GM21576 (cell line): Measurements from ENCODE around the gene LGALS4.
"Not testable (repeated sequence)": the region's sequence is repeated elsewhere in the genome, so short reads cannot be mapped to it uniquely, and the experiment has no call there.

Experiments
- ATAC-seq: cut with Tn5 transposase; IDR thresholded peaks from one replicate; pipeline ENCODE4 v1.9.1; 2021; ENCODE audit warnings: mild to moderate bottlenecking, moderate library complexity; ENCODE audit not compliant: unreplicated experiment

Gene LGALS4

DNA sequence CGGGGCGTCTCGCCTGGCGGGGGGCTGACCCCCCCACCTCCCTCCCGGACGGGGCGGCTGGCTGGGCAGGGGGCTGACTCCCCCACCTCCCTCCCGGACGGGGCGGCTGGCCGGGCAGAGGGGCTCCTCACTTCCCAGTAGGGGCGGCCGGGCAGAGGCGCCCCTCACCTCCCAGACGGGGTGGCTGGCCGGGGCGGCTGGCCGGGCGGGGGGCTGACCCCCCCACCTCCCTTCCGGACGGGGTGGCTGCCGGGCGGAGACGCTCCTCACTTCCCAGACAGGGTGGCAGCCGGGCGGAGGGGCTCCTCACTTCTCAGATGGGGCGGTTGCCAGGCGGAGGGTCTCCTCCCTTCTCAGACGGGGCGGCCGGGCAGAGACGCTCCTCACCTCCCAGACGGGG is 15.0 kb downstream of the LGALS4 start:
- not testable (repeated sequence) for ATAC-seq

GRCh38 chr19:38796154-38796553 is 16.6 kb downstream of the LGALS4 start:
- no peak for ATAC-seq

- no peak for ATAC-seq
Observed at GRCh38 chr19:38795549-38795948, 17.2 kb downstream of the LGALS4 start.

- no peak for ATAC-seq
Observed at GRCh38 chr19:38793671-38794070, 19.1 kb downstream of the LGALS4 start.

GRCh38 chr19:38793177-38793576 is 19.6 kb downstream of the LGALS4 start:
- ATAC-seq = no peak

DNA sequence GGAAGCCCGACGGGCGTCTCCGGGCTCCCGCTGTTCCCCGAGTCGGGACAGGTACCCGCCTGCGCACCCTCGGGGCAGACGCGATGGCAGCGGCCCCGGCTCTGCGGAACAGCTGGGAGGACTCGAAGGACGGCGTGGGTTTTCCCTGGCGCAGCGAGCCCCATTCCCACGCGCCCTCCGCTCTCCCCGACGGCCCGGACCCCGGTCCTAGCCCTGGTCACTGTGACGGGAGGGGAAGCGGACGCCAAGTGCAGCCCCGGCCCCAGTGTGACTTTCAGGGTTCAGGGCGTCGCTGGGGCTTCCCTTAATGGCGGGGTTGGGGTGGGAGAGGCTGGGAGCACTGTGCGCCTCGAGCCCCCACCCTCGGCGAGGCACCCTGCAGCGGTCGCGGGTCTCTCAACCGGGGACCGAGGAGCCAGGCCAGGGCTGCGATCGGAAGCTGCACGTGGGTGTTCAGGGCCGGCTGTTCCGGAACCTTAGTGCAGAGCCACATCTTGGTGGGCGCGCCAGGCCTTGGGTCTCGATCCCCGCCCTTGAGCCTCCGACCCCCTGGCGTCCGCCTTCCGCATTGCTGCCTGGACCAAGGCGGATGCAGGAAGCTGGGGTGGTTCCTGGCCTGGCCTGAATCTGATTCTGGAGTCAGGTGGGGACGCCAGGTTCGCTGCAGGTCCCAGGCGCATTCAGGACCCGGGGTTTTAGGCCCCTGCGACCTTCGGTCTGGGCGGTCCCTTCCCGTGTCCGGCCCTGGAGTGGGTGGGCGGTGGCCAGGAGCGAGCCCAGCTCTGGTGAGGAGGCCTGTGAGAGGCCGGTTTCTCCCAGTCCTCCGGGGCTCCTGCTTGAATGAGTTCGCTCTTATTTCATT is 20.3 kb downstream of the LGALS4 start:
- no peak for ATAC-seq

- peak; percentile 70 for ATAC-seq
Observed at GRCh38 chr19:38791451-38792064, 21.2 kb downstream of the LGALS4 start.

GRCh38 chr19:38790507-38791403 is 22.0 kb downstream of the LGALS4 start:
- ATAC-seq = not testable (repeated sequence)

DNA sequence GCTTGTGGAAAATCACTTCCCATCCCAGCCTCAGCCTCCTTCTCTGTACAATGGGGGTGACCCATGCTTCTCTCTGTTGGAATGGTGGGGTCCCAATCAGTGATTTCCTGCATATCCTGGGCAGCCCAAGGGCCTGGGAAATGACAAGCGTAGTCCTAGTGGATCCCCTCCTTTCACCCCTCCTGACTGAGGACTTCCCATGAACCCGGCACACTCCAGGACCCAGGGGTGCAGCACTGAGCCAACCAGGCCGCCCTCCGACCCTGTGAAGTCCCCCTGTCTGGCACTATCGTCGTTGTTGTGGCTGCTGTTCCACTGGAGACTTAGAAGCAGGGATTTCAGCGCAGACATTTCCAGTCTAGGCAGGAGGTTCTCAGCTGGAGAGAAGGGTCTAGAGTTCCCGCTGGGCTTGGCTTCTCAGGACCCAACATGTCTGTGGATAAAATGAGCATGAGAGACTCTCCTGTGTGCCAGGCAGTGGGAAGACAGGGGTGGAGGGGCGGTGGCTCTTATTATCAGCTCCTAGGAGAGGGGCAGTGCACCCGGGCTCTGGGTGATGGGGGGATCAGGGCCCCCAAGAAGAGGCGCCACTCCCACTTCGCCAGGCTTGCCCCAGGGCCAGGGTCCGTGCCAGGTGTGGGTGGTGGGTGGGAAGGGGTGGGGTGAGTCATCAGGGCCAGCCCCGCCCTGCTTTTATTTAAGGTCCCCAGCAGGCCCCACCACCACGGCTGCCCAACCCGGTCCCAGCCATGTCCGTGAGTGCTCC is 24.1 kb downstream of the LGALS4 start, which contains the start of gene LGALS7B:
LGALS7B (plus strand) TSS at position 723 of the 766 bp plus-strand sequence; CDS start at position 750, 27 bp downstream.
- no peak for ATAC-seq

- ATAC-seq = no peak
Observed at GRCh38 chr19:38786572-38787265, 26.0 kb downstream of the LGALS4 start.

DNA sequence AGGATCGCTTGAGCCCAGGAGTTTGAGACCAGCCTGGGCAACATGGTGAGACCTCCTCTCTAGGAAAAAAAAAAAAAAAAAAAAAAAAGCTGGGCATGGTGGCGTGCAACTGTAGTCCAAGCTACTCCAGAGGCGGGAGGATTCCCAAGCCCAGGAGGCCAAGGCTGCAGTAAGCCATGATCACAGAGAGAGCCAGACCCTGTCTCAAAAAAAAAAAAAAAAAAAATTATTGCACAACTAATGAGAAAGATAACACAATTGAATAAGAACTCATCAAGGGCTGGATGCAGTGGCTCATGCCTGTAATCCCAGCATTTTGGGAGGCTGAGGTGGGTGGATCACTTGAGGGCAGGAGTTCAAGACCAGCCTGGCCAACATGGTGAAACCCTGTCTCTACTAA is 26.7 kb downstream of the LGALS4 start:
- not testable (repeated sequence) for ATAC-seq

DNA sequence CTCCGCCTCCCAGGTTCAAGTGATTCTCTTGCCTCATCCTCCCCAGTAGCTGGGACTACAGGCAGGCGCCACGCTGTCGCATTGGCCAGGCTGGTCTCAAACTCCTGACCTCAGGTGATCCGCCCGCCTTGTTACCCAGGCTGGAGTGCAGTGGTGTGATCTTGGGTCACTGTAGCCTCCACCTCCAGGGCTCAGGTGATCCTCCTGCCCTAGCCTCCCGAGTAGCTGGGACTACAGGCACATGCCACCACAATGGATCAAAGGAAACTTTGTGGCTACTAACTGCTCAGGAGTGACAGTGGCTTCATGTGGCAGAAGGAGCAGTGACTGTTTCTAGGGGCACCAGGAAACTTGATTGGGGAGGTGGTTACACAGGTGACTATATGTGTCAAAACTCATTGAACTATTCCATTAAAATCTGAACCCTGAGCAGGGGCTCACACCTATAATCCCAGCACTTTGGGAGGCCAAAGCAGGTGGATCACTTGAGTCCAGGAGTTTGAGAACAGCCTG is 27.5 kb downstream of the LGALS4 start:
- ATAC-seq = no peak

DNA sequence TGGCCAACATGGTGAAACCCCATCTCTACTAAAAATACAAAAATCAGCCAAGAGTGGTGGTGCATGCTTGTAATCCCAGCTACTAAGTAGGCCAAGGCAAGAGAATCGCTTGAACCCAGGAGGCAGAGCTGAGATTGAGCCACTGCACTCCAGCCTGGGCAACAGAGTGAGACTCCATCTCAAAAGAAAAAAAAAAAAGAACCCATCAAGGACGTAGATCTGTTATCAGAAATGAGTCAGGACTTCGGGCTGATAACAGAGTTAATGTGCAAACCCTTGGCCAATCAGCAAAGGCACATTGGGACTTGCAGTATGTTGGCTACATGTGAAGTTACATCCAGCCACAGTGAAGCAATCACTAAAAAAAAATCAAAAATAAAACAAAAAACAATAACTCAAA is 28.5 kb downstream of the LGALS4 start:
- no peak for ATAC-seq

GRCh38 chr19:38782212-38782611 is 30.5 kb downstream of the LGALS4 start:
- ATAC-seq = not testable (repeated sequence)

DNA sequence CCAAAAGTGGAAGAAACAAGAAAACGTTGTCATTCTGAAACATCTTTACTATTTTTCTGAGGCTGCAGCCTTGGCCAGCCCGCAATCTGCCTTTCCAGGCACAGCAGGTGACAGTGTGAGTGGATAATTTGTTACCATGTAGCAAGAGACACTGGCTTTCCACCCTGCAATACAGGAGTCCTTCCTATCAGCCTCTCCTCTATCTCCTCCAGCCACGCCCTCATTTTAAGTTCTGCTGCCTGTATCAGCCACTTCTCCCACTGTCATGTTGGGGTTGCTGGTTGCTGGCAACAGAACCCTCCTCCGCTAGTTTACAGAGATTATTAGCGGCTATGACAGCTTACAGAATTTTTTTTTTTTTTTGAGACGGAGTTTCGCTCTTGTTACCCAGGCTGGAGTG is 31.7 kb downstream of the LGALS4 start:
- no peak for ATAC-seq

DNA sequence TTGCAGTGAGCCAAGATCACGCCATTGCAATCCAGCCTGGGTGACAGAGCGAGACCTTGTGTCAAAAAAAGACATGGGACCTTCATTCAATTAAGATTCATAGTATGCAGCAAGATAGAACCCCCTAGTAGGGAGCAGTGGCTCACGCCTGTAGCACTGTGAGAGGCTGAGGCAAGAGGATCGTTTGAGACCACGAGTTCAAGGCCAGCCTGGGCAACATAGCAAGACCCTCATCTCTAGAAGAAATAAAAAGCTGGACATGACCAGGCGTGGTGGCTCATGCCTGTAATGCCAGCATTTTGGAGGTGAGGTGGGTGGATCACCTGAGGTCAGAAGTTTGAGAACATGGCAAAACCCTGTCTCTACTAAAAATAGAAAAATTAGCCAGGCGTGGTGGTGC is 32.3 kb downstream of the LGALS4 start:
- no peak for ATAC-seq

- no peak for ATAC-seq
Observed at GRCh38 chr19:38778733-38779132, 34.0 kb downstream of the LGALS4 start.

DNA sequence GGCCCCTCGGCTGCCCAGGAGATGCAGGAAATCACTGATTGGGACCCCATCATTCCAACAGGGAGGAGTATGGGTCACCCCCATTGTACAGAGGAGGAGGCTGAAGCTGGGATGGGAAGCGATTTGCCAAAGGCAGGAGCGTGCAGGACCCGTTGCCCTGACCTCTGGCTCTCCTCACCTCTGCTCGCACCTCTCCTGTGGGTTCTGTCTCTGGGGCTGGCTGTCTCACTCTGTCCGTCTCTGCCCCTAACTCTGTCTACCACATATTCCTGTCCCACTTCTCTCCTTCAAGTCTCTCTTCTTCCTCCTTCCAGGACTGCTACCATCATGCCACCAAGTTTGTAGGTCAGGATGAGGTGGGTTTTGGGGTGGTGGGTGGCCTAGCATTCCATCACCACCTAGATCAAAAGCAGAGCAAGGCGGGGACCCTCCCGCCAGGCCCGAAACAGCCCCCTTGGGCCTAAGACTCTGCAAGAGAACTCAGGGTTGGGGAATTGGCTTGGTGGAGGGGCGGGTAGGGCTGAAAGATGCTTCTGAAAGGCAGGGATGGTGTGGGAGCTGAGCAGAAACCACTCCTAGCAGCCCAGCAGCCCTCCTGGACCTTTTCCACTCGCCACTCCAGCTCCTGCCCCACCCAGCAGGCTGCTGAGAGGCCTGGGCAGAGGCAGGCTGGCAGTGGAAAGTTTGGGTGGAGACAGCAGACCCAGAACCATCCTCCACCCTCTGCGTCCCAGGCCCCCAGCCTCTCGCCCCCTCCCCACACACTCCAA is 38.4 kb downstream of the LGALS4 start:
- no peak for ATAC-seq
